Liver (tissue), 3 donors: ENCODE measurements around the gene SMAD1.

ENCODE experiments used
- JUND ChIP-seq, 2 donors: IDR thresholded peaks; 2 replicates each; pipeline ENCODE4 v1.6.1; 2016; ENCODE audit warnings: antibody characterized with exemption in 2 of 2
- RAD21 ChIP-seq, 2 donors: IDR thresholded peaks; 2 replicates each; pipeline ENCODE4 v1.6.1; 2016; ENCODE audit warnings: antibody characterized with exemption in 2 of 2, mild to moderate bottlenecking in 2 of 2
- YY1 ChIP-seq: IDR thresholded peaks from 2 replicates; pipeline ENCODE4 v1.6.1; 2016; ENCODE audit warnings: antibody characterized with exemption, mild to moderate bottlenecking
- TF ChIP-seq, protein P1 (sequence below): fragments of 150-350 bp; IDR thresholded peaks from 2 replicates; pipeline ENCODE4 v1.5.1; 2017; ENCODE audit warnings: improper control_type of control experiment, low read depth, low read length; ENCODE audit not compliant: missing input control
- donor health status: healthy.
- donor health status: healthy.

DNA sequence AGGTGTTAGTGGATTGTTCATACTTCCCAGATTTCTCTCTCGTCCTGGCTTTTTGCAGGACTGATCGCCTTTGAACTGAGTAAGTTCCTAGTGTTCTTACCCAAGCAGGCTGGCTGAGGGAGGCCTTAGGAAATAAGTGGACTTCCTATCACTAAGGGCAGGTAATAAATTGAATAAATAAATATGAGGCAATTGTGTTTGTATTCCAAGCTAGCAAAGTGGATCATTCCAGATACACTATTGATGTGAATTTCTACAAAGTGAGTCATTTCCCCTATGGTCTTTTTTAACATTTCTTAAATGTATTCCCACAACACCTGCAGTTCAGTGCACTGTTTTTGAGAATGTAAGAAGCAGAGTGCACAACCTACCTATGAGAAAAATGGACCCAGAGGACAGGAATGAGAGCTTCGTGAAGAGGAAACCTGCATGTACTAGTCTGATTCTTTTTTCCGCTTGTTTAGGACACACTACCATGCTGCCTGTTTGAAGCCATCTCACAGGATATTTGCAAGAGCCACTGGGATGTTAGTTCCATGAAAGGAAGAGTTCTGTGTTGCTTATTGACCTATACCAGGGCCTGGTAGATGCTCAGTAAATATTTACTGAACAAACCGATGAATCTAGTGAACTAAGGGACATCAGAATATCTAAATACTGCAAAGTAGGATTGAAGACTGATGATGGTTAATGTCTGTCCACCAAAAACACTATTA, 29.0 kb upstream of the SMAD1 start:
- TF ChIP-seq, protein P1, sequence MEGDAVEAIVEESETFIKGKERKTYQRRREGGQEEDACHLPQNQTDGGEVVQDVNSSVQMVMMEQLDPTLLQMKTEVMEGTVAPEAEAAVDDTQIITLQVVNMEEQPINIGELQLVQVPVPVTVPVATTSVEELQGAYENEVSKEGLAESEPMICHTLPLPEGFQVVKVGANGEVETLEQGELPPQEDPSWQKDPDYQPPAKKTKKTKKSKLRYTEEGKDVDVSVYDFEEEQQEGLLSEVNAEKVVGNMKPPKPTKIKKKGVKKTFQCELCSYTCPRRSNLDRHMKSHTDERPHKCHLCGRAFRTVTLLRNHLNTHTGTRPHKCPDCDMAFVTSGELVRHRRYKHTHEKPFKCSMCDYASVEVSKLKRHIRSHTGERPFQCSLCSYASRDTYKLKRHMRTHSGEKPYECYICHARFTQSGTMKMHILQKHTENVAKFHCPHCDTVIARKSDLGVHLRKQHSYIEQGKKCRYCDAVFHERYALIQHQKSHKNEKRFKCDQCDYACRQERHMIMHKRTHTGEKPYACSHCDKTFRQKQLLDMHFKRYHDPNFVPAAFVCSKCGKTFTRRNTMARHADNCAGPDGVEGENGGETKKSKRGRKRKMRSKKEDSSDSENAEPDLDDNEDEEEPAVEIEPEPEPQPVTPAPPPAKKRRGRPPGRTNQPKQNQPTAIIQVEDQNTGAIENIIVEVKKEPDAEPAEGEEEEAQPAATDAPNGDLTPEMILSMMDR, result no peak
- peak; percentile 33 for TF ChIP-seq YY1
- peak in 1 of 2 donors; percentile 47 for TF ChIP-seq JUND (IDR thresholded peaks at IDR 0.05)
- TF ChIP-seq RAD21 (IDR thresholded peaks at IDR 0.05), result peak; percentile 16 to 28
